Frontal cortex (tissue), 4 donors: Measurements from ENCODE around the gene TSPAN14. TPM values are rescaled to one million over a fixed set of nuclear protein-coding genes. Genes with fewer than 3 reads are reported as not detected.
A peak's percentile ranks its signal among the peaks of the same experiment; 100 is the strongest.

ENCODE experiments used
- DNase-seq, 2 donors: peaks; one replicate each; pipeline ENCODE4 v3.0.0; 2012; ENCODE audit warnings: low spot score in 2 of 2
- FAIRE-seq: peaks from 2 replicates; lab custom pipeline; 2012; peaks lifted over from hg19 to GRCh38; lab: Jason Lieb, UNC
- total RNA-seq: library from RNA; depleted of rRNA; stranded (reverse); fragments of >200 nt; gene quantifications from one replicate; pipeline ENCODE4 v1.2.3, GENCODE V29; 2014
- donor health status: control.
- donor health status: control.
- donor health status: control.

Gene TSPAN14
- total RNA-seq, 1 donor from 2014 or later: 17.9 TPM

- no peak for DNase-seq
- FAIRE-seq: no peak
Measured at GRCh38 chr10:80421050-80421706, 32.9 kb upstream of the TSPAN14 start.

GRCh38 chr10:80421707-80422536 is 32.2 kb upstream of the TSPAN14 start:
- DNase-seq (no peak), FAIRE-seq (no peak)

- no peak for DNase-seq
- FAIRE-seq: no peak
Measured at GRCh38 chr10:80425901-80426300, 28.2 kb upstream of the TSPAN14 start.

- FAIRE-seq (no peak), DNase-seq (no peak)
Measured at GRCh38 chr10:80427541-80427940, 26.6 kb upstream of the TSPAN14 start.

- no peak for DNase-seq
- no peak for FAIRE-seq
Measured at GRCh38 chr10:80429521-80429973, 24.6 kb upstream of the TSPAN14 start.

- no peak for FAIRE-seq
- DNase-seq: no peak
Measured at GRCh38 chr10:80433134-80433533, 21.0 kb upstream of the TSPAN14 start.

GRCh38 chr10:80436446-80437098 is 17.5 kb upstream of the TSPAN14 start:
- no peak for DNase-seq
- no peak for FAIRE-seq

GRCh38 chr10:80437227-80437626 is 16.9 kb upstream of the TSPAN14 start:
- no peak for DNase-seq
- no peak for FAIRE-seq

- no peak for FAIRE-seq
Measured at GRCh38 chr10:80441831-80442230, 12.3 kb upstream of the TSPAN14 start.

GRCh38 chr10:80442879-80443278 is 11.2 kb upstream of the TSPAN14 start:
- no peak for FAIRE-seq
- no peak for DNase-seq

More at GRCh38 chr10:80441831-80442230, 12.3 kb upstream of the TSPAN14 start:
- DNase-seq: no peak

- DNase-seq (no peak), FAIRE-seq (no peak)
Measured at GRCh38 chr10:80443531-80443974, 10.6 kb upstream of the TSPAN14 start.

GRCh38 chr10:80444124-80444523 is 10.0 kb upstream of the TSPAN14 start:
- DNase-seq (no peak), FAIRE-seq (no peak)

GRCh38 chr10:80444646-80445319 is 9.3 kb upstream of the TSPAN14 start:
- FAIRE-seq: no peak

GRCh38 chr10:80447436-80448190 is 6.5 kb upstream of the TSPAN14 start:
- FAIRE-seq: no peak
- no peak for DNase-seq

More at GRCh38 chr10:80444646-80445319, 9.3 kb upstream of the TSPAN14 start:
- DNase-seq: peak; percentile 69 to 79

- FAIRE-seq: no peak
- DNase-seq: no peak
Measured at GRCh38 chr10:80448209-80448942, 5.7 kb upstream of the TSPAN14 start.

- DNase-seq (no peak), FAIRE-seq (no peak)
Measured at GRCh38 chr10:80449520-80449919, 4.6 kb upstream of the TSPAN14 start.

GRCh38 chr10:80451132-80451531 is 3.0 kb upstream of the TSPAN14 start:
- FAIRE-seq (no peak), DNase-seq (no peak)

GRCh38 chr10:80452069-80452468 is 2.0 kb upstream of the TSPAN14 start:
- DNase-seq (no peak), FAIRE-seq (no peak)

- no peak for FAIRE-seq
- DNase-seq: no peak
Measured at GRCh38 chr10:80452640-80453039, 1.5 kb upstream of the TSPAN14 start.
